NB4 (cell line): Measurements from ENCODE around the gene ANKDD1A.
A peak's percentile ranks its signal among the peaks of the same experiment; 100 is the strongest.

ENCODE experiments used
- DNase-seq: peaks from one replicate; pipeline ENCODE4 v3.0.0; 2010; ENCODE audit warnings: low read depth
- H3K4me3 ChIP-seq: one replicate; pipeline ENCODE4 v1.5.1; 2011; ENCODE audit warnings: mild to moderate bottlenecking, low read depth, low read length, moderate library complexity
- MYC ChIP-seq: IDR thresholded peaks from 2 replicates; pipeline ENCODE4 v1.6.1; 2011; ENCODE audit warnings: low read depth, low read length
- POLR2A ChIP-seq: IDR thresholded peaks from 2 replicates; pipeline ENCODE4 v1.6.1; 2011; ENCODE audit warnings: mild to moderate bottlenecking; ENCODE audit not compliant: insufficient read length; ENCODE audit errors: extremely low read depth
- TF ChIP-seq, protein P1 (sequence below): IDR thresholded peaks from 2 replicates; pipeline ENCODE4 v1.6.1; 2011; ENCODE audit warnings: low read depth, low read length
- TF ChIP-seq, protein P2 (sequence below): IDR thresholded peaks from one replicate; pipeline ENCODE4 v1.5.1; 2012; ENCODE audit warnings: low read depth, low read length

Gene ANKDD1A

GRCh38 chr15:64981812-64982431 lies 70.2 kb downstream of the ANKDD1A start:
- DNase-seq: no peak
- TF ChIP-seq, protein P1, sequence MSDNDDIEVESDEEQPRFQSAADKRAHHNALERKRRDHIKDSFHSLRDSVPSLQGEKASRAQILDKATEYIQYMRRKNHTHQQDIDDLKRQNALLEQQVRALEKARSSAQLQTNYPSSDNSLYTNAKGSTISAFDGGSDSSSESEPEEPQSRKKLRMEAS: no peak
- TF ChIP-seq, protein P2, sequence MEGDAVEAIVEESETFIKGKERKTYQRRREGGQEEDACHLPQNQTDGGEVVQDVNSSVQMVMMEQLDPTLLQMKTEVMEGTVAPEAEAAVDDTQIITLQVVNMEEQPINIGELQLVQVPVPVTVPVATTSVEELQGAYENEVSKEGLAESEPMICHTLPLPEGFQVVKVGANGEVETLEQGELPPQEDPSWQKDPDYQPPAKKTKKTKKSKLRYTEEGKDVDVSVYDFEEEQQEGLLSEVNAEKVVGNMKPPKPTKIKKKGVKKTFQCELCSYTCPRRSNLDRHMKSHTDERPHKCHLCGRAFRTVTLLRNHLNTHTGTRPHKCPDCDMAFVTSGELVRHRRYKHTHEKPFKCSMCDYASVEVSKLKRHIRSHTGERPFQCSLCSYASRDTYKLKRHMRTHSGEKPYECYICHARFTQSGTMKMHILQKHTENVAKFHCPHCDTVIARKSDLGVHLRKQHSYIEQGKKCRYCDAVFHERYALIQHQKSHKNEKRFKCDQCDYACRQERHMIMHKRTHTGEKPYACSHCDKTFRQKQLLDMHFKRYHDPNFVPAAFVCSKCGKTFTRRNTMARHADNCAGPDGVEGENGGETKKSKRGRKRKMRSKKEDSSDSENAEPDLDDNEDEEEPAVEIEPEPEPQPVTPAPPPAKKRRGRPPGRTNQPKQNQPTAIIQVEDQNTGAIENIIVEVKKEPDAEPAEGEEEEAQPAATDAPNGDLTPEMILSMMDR: no peak
- TF ChIP-seq MYC (no peak), POLR2A (no peak)
- no peak overlapping the region for H3K4me3 ChIP-seq

DNA sequence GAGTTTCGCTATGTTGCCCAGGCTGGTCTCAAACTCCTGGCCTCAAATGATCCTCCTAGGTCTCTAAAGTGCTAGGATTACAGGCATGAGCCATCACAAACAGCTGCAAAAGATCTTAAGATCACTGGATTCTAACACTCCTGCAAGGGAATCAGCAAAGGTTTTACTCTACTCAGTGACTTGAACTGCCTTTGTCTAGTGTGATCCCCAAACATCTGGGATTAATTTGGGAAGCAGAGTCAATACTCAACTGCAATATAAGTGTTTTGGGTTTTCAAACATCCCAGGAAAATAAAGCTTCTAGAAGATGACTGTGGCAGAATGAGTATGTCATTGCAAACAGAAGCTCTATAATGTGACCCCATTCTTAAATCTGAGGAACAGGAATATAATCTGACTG lies 70.8 kb downstream of the ANKDD1A start:
- DNase-seq: no peak
- TF ChIP-seq, protein P1: no peak
- TF ChIP-seq, protein P2: no peak
- TF ChIP-seq POLR2A: no peak
- TF ChIP-seq MYC: no peak
- H3K4me3 ChIP-seq: no peak overlapping the region

DNA sequence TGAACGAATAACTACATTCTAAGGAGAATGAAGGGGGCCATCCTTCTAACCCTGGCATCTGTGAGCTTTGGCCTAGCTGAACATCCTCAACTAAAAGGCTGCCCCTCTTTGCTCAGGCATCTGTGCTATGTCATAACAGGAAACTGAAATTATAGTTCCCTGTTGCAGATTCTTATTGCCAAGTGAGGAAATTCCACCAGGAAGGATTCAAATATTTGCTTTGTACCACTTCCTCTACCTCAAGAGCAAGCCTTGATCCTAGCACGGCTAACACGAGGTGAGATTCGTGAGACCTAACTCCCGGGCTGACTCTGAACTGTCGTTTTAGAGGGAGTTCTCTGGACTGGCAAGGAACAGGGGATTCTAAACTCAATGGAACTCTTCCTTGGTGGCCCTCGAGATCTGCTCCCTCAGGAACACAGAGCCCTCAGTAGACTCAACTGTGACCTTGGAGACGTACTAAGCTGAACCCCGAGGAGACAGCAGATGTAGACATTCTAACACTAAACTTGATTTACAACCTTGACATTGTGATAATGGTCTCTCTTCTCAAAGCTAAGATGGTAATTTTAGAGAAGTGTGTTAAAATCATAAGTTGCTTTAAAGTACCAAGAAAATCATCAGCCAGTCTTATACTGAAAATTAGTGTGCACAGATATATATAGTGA lies 73.8 kb downstream of the ANKDD1A start:
- TF ChIP-seq MYC (no peak), POLR2A (no peak)
- TF ChIP-seq, protein P1: no peak
- TF ChIP-seq, protein P2: no peak
- DNase-seq: peak; percentile 61
- peak overlapping the region; percentile 6 for H3K4me3 ChIP-seq

DNA sequence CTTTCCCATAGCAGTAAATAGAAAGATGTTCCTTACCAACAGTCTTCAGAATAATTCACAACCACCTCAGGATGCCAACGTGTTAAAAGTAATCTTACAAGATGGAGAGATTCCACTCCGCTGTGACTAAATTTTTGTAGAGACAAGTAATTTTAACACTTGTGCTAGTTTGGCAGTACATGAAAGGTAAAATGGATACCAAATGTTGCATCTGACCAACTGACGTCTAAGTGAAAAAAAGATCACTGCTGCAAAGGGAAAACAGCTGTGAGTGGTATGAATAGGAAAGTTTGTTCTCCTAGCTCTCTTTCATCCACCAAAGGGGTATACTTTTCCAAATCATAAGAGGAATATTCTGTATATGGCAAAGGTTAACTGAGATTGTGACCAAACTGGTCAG lies 75.4 kb downstream of the ANKDD1A start:
- peak overlapping the region; percentile 10 for H3K4me3 ChIP-seq
- TF ChIP-seq, protein P1: no peak
- TF ChIP-seq, protein P2: no peak
- no peak for TF ChIP-seq POLR2A
- TF ChIP-seq MYC: no peak
- no peak for DNase-seq

GRCh38 chr15:64989416-64990167 lies 77.9 kb downstream of the ANKDD1A start, which contains the start of gene SPG21:
Gene SPG21 (minus strand): TSS chr15:64989914. CDS start chr15:64983569, 6,345 bp downstream.
- H3K4me3 ChIP-seq: peak within 1 kb of the TSS; percentile 89
- DNase-seq: peak; percentile 96
- TF ChIP-seq, protein P2: no peak
- TF ChIP-seq POLR2A: peak; percentile 63
- TF ChIP-seq MYC: peak; percentile 66
- TF ChIP-seq, protein P1: peak; percentile 98
